ENCODE measurements around the gene CFAP46. TPM values are rescaled to one million over a fixed set of nuclear protein-coding genes. Genes with fewer than 3 reads are reported as not detected.
"Not testable (repeated sequence)": the region's sequence is repeated elsewhere in the genome, so short reads cannot be mapped to it uniquely, and the experiment has no call there.

Gene CFAP46
- polyA plus RNA-seq, 6 donors from 2014 or later: 0.05 TPM; not detected in 5

DNA sequence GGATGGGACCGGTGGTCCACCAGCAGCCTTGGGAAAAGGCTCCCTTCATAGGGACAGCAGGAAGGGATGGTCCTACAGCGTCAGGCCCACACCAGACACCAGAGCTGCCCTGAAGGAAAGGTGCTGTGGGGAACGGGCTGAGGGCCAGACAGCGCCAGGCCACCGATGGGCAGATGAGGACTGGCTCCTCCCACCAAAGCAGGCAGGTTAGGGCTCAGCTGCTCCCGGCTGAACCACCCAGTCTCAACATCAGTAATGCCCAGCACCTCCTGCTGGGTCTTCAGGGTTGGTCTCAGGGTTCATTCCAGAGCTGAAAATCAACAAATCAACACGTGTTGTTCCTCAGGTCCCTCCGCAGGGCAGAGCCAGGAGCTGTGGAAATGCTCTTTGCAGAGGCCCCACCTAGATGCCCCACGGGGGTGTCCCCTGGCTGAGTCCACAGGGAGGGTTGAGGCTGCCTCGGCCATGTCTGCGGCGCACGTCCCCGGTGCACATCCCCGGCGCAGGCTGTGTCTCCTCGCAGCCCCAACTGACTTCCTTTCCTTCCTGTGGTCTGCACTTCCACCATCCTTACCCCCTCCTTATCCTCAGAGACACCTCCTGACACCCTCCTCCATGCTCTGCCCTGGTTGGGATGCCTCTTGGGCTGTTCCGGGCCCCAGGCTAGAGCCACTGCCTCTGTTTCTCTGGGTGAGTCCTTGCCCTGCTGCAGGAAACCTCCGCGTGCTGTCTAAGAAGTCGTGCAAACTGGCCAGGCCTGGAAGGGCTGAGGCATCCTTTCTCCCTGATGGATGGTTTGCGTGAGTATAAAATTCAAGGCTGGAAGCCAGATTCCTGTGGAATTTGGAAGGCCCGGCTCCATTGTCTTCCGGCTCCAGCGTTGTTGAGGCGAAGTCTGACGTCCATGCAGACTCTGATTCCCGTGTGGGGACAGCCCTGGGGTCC, 32.8 kb upstream of the CFAP46 start:
- Mint-ChIP-seq H3K36me3 (no peaks in the 10 kb centered on the region), H3K9me3 (peaks cover 0 to 6% (median 3%) of the 10 kb centered on the region in 7 donors), H3K4me1 (peaks cover 0 to 3% (median 0%) of the 10 kb centered on the region in 3 donors), H3K4me3 (no peak overlapping the region), H3K27me3 (peaks cover 7 to 46% (median 36%) of the 10 kb centered on the region in 3 donors), H3K27ac (no peak overlapping the region)
- DNase-seq (no peak), ATAC-seq (ENCODE audit: low read depth in 2 of 2) (no peak)

DNA sequence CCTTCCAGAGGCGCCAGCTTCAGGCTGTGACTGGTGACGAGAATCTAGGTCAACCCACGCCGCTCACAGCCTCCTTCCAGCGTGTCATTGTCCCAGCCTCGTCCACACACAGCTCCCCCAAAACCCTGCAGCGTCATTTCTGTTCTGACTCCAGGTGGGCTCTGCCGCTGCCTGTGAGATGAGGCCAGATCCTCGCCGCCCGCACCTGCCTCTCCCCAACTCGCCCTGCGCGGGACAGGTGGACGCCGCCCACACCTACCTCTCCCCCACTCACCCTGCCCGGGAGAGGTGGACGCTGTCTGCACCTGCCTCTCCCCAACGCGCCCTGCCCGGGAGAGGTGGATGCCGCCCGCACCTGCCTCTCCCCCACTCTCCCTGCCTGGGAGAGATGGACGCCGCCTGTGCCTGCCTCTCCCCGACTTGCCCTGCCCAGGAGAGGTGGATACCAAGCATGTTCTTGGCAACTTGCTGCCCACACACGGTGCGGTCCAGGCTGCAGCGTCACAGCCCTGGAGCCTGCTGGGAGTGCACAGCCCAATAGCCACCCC, 32.0 kb upstream of the CFAP46 start:
- peaks cover 8 to 50% (median 38%) of the 10 kb centered on the region in 3 donors for H3K27me3 Mint-ChIP-seq
- no peak overlapping the region for H3K4me3 Mint-ChIP-seq
- no peak for DNase-seq
- no peaks in the 10 kb centered on the region for H3K36me3 Mint-ChIP-seq
- H3K9me3 Mint-ChIP-seq: peaks cover 0 to 7% (median 4%) of the 10 kb centered on the region in 7 donors
- no peak for ATAC-seq (ENCODE audit: low read depth in 2 of 2)
- no peak overlapping the region for H3K27ac Mint-ChIP-seq
- peaks cover 0 to 3% (median 0%) of the 10 kb centered on the region in 3 donors for H3K4me1 Mint-ChIP-seq

DNA sequence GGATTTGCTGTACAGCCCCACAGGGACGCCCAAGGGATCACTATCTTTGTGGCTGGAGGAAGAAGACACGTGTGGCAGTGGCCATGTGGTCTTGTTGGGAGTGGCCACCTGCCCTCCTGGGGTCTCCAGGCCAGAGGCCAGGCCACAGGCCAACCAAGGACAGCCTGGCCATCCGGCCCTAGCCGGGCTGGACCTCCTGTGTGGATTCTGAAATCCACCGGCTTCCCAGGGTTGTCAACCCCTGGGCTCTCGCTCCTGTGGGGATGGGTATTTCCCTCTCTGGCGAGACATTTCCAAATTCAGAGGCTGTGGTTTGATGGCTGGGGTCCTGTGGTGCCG, 31.5 kb upstream of the CFAP46 start:
- DNase-seq (no peak), ATAC-seq (ENCODE audit: low read depth in 2 of 2) (no peak)
- Mint-ChIP-seq H3K9me3 (peaks cover 0 to 7% (median 4%) of the 10 kb centered on the region in 7 donors), H3K27me3 (peaks cover 11 to 50% (median 38%) of the 10 kb centered on the region in 3 donors), H3K36me3 (no peaks in the 10 kb centered on the region), H3K4me3 (no peak overlapping the region), H3K4me1 (peaks cover 0 to 3% (median 0%) of the 10 kb centered on the region in 3 donors), H3K27ac (no peak overlapping the region)

DNA sequence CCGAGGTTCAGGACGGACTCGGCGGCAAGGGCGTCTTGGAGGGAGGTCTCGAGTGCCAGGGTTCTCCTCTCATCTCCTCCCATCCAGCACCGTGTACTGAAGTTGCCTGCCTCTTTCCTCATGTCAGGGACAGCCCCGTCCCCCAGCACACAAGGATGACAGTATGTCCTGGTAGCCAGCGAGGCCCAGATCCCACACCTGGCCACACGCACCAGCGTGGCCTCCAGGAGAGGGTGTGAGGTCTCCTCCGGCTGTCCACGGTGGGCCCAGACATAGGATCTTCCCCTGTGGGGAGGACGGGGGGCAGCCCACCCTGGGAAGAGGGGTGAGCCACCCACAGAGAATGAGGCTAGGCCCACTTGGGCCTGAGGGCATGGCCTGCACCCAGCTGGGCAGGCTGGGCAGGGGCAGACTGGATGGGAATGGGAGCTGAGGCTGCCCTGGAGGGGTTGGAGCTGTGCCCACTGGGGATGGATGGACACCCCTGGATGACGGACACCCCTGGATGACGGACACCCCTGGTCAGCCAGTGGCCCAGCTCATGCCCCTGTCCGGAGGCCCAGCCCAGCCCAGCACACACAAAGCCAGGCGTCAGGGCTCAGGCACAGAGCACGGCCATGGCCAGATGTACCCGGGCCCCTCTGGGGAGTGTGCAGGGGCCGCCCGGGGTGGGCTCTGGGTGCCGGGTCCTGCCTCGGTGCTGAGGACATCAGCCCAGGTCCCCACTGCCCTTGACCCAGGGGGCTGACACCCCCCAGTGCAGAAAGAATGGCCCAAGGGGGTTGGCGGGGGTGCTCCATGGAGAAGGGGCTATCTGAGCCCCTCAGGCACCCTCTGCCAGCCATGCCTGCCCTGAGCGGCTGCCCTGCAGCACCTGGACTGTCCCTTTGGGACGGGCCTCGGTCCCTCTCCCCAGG, 30.9 kb upstream of the CFAP46 start:
- DNase-seq: no peak
- no peaks in the 10 kb centered on the region for H3K36me3 Mint-ChIP-seq

DNA sequence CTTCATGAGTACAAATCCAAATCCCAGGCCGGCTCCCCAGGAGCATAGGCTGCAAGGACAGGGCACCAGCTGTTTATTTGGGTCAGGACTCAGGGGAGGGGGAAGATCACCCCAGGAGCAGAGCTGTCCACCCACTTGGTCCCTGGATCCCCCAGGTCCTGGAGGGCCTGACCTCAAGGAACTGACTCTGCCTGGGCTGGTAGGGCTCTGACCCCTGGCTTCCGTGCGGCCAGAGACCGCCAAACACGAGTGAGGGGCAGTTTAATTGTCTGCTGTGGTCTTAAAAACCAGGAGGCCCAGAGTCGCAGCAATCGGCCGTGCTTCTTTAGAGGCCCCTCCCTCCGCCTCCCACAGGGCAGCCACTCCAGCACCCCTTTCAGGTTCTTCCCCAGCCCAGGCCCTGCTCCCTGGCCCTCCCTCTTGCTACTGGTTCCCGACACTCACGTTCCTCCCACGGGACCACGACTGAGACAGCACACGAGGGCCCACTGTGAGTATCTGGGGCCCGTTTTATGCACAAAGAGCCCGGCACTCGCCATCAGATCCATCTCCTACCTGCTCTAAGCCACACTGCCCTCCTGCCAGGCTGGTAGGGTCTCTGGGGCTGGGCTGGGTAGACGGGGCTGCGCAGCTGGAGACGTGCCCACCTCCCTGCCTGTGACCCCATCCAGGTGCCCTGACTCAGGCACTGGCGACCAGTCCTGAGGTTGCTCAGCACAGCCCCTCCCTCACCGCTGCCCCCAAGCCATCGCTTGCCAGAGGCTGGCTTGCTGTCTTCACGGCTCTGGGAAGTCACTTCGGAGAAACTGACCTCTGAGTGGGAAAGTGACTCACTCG, 30.0 kb upstream of the CFAP46 start:
- ATAC-seq (ENCODE audit: low read depth in 2 of 2) (no peak), DNase-seq (no peak)
- H3K4me3 Mint-ChIP-seq: no peak overlapping the region
- no peak overlapping the region for H3K27ac Mint-ChIP-seq
- H3K36me3 Mint-ChIP-seq: no peaks in the 10 kb centered on the region
- H3K4me1 Mint-ChIP-seq: peaks cover 0 to 3% (median 0%) of the 10 kb centered on the region in 3 donors
- peaks cover 18 to 48% (median 41%) of the 10 kb centered on the region in 3 donors for H3K27me3 Mint-ChIP-seq
- H3K9me3 Mint-ChIP-seq: peaks cover 0 to 7% (median 4%) of the 10 kb centered on the region in 7 donors

More for the DNA sequence above, 30.9 kb upstream of the CFAP46 start:
- H3K27ac Mint-ChIP-seq: no peak overlapping the region
- H3K4me3 Mint-ChIP-seq: no peak overlapping the region
- H3K27me3 Mint-ChIP-seq: peaks cover 17 to 51% (median 43%) of the 10 kb centered on the region in 3 donors
- peaks cover 0 to 3% (median 0%) of the 10 kb centered on the region in 3 donors for H3K4me1 Mint-ChIP-seq
- no peak for ATAC-seq (ENCODE audit: low read depth in 2 of 2)
- H3K9me3 Mint-ChIP-seq: peaks cover 0 to 7% (median 4%) of the 10 kb centered on the region in 7 donors

DNA sequence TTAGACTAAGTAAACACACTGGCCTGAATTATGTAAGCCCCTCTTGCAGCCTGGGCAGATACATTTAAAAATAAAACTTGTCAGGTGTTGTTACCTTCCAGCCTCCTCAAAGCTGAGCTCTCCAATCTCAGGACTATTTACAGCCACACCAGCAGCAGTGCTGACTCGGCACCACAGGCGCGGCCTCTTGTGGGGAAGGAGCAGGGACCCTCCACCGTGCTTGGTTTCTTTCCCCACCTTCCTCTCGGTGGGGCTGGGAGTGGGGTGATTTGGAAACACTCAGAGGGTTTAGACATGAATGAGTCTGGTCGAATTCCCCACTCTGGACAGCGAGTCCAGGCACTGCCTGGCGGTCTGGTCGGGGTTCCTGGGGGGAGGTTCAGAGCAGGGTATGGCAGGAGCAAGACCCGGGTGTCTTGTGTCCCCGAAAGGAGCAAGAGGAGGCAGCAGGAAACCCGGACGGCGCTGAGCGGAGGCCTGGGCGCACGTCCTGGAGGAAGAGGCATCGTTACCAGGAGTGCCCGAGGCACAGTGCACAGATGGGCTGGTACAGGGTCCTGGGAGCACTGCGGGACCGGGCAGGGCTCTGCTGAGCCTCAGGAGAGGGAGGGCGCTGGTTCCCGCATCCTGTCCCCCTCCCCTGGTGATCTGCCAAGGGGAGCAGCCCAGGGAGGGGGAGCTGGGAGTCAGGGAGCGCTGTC, 29.2 kb upstream of the CFAP46 start:
- no peak for ATAC-seq (ENCODE audit: low read depth in 2 of 2)
- H3K36me3 Mint-ChIP-seq: no peaks in the 10 kb centered on the region
- H3K27me3 Mint-ChIP-seq: peaks cover 22 to 49% (median 46%) of the 10 kb centered on the region in 3 donors
- peak overlapping the region in 1 of 8 donors; percentile 47 for H3K4me3 Mint-ChIP-seq
- H3K9me3 Mint-ChIP-seq: peaks cover 0 to 7% (median 4%) of the 10 kb centered on the region in 7 donors
- DNase-seq: no peak
- no peak overlapping the region for H3K27ac Mint-ChIP-seq
- H3K4me1 Mint-ChIP-seq: peaks cover 0 to 3% (median 0%) of the 10 kb centered on the region in 3 donors

DNA sequence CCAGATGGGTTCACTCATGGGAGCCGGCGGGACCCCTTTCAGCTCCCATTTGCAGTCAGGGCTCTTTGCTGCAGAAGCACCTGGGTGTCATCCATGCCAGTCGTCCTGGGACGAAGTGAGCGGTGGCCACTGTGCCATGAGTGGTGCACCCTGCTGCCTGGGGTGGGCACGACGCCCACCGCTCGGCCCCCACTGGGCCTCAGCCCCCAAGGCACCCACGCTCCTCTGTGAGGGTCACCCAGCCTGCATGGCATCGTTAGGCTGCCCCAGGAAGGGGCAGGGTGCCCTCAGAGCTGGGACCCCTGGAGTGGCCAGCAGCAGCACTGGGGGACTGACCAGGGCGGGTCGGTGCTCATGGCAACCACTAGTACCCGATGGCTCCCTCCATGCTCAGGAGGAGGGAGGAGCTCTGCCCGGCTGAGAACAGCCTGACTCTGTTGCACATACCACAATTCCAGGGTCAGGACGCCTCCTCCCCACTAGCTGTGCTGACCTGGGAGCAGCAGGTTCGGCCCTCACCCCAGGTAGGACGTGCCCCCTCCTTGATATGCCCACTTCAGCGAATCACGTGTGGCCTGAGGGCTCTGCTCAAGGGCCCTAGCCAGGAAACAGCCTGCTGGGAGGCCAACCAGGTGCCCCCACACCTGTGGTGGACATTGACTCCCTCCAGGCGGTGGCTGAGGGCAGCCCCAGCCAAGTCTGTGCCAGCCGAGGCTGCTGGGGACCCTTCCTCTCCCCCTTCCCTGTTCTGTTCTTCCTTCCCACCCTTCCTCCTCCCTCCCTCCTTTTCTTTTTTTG, 28.5 kb upstream of the CFAP46 start:
- DNase-seq (no peak), ATAC-seq (ENCODE audit: low read depth in 2 of 2) (no peak)
- peaks cover 0 to 3% (median 0%) of the 10 kb centered on the region in 3 donors for H3K4me1 Mint-ChIP-seq
- peaks cover 0 to 7% (median 4%) of the 10 kb centered on the region in 7 donors for H3K9me3 Mint-ChIP-seq
- H3K27ac Mint-ChIP-seq: peak overlapping the region in 1 of 6 donors; percentile 57
- H3K27me3 Mint-ChIP-seq: peaks cover 26 to 53% (median 50%) of the 10 kb centered on the region in 3 donors
- no peaks in the 10 kb centered on the region for H3K36me3 Mint-ChIP-seq
- no peak overlapping the region for H3K4me3 Mint-ChIP-seq

DNA sequence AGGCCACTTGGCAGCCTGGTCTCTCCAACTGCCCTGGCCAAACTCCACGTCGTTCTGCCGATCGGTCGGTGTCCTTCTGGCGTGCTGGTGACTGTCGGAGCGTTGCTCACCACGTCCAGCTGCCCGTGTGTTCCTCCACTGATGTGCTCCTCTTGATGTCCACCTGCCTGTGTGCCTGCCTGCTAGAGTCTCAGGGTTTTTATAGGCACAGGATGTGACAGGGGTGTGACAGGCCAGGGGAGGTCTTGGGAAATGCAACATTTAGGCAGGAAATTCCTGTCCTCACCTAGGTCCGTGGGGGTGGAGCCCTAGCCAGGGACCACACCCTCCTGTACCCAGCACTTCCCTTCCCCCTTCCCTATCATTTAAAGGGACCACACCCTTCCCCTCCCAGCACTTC, 25.2 kb upstream of the CFAP46 start:
- DNase-seq: no peak
- Mint-ChIP-seq H3K36me3 (no peaks in the 10 kb centered on the region), H3K9me3 (peaks cover 0 to 7% (median 4%) of the 10 kb centered on the region in 7 donors), H3K27ac (no peak overlapping the region), H3K27me3 (peaks cover 31 to 70% (median 62%) of the 10 kb centered on the region in 3 donors), H3K4me3 (no peak overlapping the region), H3K4me1 (peaks cover 11 to 21% (median 12%) of the 10 kb centered on the region in 3 donors)
- ATAC-seq (ENCODE audit: low read depth in 2 of 2): no peak

DNA sequence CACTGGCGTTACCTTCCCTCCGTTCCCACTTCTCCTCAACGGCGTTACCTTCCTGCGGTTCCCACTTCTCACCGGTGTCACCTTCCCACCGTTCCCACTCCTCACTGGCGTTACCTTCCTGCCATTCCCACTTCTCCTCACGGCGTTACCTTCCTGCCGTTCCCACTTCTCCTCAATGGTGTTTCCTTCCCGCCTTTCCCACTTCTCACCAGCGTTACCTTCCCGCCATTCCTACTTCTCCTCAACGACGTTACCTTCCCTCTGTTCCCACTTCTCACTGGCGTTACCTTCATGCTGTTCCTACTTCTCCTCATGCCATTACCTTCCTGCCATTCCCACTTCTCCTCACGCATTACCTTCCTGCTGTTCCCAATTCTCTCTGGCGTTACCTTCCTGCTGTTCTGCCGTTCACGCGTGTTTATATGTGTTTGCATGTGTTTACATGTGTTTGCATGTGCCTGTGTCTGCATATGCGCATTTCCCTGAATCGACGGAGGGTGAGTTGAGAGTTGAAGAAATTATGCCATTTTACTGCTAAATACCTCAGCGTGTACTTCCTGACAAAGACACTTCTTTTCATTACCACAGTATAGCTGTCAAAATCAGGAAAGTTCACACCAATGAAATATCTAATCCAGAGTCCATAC, 23.2 kb upstream of the CFAP46 start:
- Mint-ChIP-seq H3K36me3 (no peaks in the 10 kb centered on the region), H3K4me3 (peak overlapping the region in 1 of 8 donors; percentile 8), H3K9me3 (peaks cover 0 to 5% (median 3%) of the 10 kb centered on the region in 7 donors), H3K27me3 (peaks cover 31 to 60% (median 58%) of the 10 kb centered on the region in 3 donors), H3K27ac (peak overlapping the region in 1 of 6 donors; percentile 0), H3K4me1 (peaks cover 19 to 32% (median 20%) of the 10 kb centered on the region in 3 donors)
- ATAC-seq (ENCODE audit: low read depth in 2 of 2): no peak
- DNase-seq: no peak

DNA sequence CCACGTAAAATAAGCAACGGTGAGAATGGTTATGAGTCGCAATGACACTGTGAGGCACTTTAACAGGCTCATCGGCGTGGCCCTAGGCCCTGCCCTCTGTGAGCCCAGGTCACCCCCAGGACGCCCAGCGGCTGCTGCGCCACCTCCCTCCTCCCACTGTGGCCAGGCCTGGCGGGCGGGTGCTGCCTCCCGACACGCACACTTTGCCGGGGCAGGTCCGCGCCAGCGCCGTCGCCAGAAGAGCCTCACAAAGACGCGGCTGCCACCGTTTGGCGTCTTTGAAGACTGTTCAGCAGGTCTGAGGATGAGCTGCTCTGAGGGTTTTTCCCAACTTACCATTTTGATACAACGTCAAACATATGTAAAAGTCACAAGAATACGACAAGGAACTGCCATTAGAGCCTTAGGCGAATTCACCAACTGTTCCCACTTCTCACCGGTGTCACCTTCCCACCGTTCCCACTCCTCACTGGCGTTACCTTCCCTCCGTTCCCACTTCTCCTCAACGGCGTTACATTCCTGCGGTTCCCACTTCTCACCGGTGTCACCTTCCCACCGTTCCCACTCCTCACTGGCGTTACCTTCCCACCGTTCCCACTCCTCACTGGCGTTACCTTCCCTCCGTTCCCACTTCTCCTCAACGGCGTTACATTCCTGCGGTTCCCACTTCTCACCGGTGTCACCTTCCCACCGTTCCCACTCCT, 22.5 kb upstream of the CFAP46 start:
- peaks cover 31 to 54% (median 52%) of the 10 kb centered on the region in 3 donors for H3K27me3 Mint-ChIP-seq
- H3K4me1 Mint-ChIP-seq: peaks cover 19 to 32% (median 20%) of the 10 kb centered on the region in 3 donors
- ATAC-seq (ENCODE audit: low read depth in 2 of 2): peak in 1 of 2 donors; percentile 68
- peak overlapping the region in 1 of 6 donors; percentile 0 for H3K27ac Mint-ChIP-seq
- DNase-seq, H3K9me3 Mint-ChIP-seq, H3K36me3 Mint-ChIP-seq: not testable (repeated sequence)
- peak overlapping the region in 2 of 8 donors; percentile 27 to 53 for H3K4me3 Mint-ChIP-seq

Data from naive B cell (primary cell).